GM21529 (cell line): Measurements from ENCODE around the gene CHURC1.

Experiments used
- ATAC-seq: cut with Tn5 transposase; IDR thresholded peaks from one replicate; pipeline ENCODE4 v1.9.1; 2021; ENCODE audit not compliant: unreplicated experiment

Gene CHURC1

GRCh38 chr14:64914237-64915028 is at the start of gene CHURC1:
Gene CHURC1, plus strand, starts transcription at chr14:64914455. Its CDS starts 41 bp downstream, at chr14:64914496.
- peak; percentile 98 for ATAC-seq

DNA sequence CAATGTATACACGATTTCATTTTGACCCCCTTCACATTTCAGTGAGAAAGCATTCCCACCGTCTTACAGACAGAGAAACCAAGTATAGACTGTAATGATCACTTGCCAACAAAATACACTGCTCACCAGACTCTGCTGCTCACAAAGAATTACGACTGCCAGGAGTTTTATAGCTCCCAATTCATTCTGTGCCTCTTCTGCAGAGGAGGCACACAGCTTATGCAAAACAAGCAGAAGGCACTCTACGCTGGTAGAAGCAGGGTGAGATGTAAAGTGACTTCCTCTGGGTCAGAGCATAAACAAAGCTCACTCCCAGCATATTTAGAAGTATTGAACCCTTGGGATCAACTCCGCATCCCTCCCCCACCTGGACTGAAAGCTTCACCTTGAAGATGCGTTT is 49.1 kb upstream of the CHURC1 start:
- ATAC-seq, result no peak

DNA sequence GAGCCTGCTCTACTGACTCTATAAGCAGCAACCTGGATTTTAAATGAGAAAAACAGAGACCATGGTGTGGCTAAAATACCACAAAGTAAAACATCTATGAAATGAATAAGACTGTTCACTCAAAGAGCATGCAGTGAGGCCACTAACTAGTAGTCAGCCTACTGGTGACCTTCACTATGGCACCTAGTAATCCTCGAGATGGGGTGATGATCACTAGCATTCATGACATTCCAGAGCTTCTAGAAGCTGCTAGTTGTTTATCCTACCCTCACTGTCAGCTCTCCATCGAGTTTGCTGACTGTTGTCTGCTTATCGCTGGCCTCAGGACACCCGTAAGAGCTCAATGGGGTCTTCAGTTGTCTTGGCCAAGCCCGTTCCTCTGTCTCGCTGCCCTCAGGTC is 48.3 kb upstream of the CHURC1 start:
- ATAC-seq, result no peak

DNA sequence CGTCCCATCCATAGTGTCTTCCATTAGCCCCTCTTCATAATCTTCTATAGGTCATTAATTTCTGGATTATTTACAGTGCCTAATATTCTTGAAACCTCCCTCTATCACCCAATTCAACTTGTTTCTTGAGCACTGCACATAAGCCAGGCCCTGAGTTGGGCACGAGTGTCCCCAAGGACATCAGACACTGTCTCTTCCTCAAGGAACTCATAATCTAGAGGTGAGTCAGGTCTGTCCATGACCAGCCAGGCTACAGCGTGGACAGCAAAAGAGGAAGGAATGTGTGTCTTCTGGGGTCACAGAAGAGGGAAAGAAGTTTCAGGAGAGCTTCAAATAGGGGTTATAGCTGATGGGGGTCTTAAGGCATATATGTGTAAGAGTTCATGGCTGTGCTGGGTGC is 47.1 kb upstream of the CHURC1 start:
- ATAC-seq, result no peak

GRCh38 chr14:64868379-64868778 is 45.9 kb upstream of the CHURC1 start:
- ATAC-seq, result no peak

- no peak for ATAC-seq
Measured at GRCh38 chr14:64868841-64869240, 45.4 kb upstream of the CHURC1 start.

GRCh38 chr14:64870160-64870559 is 44.1 kb upstream of the CHURC1 start:
- ATAC-seq, result no peak

GRCh38 chr14:64871344-64871743 is 42.9 kb upstream of the CHURC1 start:
- ATAC-seq, result no peak

DNA sequence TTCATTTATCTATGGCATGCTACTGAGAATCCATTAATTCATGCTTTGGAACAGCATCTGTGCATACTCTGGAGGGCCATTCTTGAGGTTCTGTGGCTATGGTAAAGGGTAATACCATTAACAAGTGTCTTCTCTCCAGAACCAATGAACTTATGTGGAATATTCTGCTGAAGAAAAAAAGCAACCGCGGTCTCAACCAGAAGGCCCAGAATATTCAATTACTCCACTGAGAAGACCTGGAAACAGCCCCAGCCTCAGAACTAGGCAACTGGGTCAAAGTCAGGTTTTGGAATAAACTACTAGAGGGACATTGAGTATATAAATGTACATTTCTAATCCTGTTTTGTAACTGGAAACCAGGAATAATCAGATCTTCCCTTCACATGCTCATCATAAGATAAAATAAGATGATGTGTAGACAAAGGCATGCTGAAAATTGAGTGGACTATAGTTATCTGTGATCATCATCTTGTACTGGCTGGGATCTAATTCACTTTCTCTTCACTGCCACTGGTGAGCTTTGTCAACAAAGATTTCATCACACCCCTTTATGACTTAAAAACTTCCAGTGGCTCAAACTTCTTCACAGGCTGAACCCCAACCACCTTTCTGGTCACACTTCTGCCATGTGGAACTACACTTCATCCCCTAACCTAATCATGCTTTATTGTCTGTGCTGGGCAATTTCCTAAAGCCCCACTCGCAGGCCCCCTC is 40.6 kb upstream of the CHURC1 start:
- ATAC-seq, result no peak

DNA sequence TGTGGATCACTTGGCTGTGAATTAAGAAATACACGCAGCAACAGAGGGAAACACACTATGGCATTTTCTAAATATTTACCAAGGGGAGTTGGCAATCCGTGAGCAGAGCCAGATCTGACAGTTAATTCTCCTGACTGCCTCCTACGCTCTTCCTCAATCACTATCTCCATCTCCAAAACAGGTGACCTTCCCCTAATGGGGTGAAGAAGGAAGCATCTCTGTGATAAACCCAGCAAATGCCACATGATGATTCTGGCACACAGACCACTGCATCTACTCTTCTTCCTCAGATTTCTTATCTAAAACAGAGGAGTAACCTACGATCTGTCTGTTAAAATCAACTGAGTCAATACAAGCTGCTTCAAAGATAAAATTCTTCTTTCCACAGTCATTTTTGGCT is 38.9 kb upstream of the CHURC1 start:
- no peak for ATAC-seq

DNA sequence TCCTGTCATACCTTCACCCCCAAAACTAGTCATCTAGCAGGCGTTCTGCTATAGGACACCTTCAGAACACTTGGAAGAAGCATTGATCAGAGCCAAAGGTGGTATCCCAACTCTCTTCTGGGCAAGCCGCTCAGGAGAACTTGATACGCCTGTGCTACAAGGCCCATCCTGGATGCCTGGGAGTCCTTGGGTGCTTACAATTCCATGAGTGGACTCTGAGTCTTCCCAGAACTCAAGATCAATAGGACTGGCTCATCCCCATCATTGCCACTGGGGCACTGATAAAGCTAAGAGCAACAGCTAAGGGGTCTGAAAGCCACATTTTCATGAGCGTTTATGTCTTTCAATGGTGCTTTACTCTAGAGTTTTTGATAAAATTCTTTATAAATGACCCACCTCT is 36.4 kb upstream of the CHURC1 start:
- ATAC-seq, result no peak

DNA sequence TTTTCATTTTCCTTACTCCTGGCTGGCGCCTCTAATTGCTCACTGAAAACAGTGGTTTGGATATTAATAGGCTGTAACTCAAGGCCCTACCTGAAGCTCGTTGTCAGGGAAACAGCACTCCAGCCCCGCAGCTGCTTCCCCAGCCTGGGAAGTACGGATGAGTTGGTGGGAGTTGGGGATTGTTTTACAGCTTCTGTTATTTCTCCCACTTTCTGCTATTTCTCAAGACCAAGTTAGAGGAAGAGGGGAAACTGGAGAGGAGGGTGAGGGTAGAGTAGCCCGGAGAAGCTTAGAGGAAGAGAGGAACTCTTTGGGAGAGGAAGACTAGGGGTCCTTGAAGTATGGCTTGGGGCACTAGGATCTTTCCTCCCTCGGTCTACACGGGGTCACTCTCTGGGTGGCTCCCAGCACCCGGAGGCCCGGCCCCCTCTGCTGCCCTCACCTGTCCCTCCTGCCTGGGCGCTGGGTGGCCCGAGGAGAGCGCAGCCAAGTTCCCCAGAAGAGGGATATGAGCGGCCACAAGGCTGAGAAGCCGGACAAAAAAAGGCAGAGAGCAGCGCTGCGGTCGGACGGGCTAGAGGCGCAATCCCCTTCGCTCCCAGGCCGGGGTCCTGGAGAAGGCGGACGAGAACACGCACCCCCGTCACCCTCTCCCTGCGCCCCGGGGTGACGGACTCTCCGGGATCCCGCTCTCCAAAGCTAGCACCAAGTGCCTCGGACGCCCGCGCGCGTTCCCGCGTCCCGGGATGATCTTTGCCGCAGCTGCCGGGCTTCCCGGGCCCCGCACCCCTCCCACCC is 35.2 kb upstream of the CHURC1 start:
- no peak for ATAC-seq

DNA sequence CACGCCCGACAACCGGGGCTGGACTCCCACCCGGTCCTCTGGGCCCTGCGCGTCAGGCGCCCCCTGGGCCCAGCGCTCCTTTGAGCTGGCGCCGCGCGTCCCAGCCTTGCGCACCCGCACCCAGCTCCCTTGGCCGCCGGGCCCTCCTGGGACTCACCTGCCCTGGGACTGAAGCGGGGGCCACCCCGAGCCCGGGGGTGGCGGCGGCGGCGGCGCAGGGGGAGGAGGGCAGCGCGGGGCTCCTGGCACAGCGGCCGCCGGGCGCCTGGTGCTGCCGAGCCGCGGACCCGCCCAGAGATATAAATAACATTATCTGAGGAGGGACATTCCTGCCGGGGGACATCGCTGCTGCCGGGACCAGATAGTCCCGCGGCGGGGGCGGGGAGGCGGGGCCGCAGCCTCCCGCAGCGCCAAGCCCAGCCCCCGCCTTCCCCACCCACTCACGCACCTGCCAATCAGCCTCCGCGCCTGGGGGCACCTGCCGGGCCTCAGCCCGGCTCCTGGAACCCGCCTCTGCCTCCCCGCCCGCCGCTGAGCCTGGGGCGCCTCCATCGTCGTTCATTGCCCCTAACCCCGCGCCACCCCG is 34.5 kb upstream of the CHURC1 start, which contains the start of gene SPTB:
SPTB (minus strand) TSS at position 273 of the 586 bp plus-strand sequence. CDS start 56,813 bp downstream, outside the sequence.
- ATAC-seq, result no peak

DNA sequence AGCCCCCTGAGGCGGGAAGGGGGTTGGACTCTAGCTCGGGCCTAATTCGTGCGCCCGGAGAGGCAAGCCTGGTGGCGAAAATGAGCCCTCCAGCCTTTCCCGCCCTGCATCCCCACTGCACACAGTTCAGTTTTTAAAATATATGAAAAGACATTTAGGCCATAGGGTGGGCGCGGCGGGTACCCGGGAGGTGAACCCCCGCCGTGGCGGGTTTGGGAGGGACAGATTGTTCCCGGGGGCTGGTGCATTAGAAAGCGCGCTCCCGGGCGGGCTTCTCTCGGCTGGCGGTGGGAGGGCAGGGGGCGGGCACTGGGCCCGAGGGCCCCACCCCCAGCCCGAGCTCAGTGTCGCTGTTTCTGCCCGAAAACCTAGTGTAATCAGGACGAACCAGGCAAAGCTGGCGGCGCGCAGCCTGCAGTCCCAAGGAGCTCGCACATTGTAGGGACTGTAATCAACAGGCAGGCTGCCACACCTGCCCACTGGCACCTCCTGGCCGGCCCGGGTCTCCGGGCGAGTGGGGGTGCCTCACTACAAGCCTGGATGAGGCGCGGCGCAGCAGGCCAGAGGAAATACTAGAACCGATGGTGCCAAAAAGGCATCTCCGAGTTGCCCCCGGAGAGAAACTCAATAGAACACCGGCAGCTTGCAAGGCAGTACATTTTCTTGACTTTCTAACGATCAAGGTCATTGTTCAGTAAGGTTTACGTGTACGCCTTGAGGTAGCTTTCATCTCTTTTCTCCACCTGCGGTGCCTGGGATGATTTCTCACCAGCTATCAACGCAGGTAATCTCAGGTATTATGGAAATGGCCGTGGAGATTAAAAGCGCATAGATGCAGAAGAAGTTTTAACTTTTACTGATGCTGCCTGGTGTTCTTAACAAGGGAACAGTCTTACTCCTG is 33.8 kb upstream of the CHURC1 start:
- ATAC-seq, result no peak

DNA sequence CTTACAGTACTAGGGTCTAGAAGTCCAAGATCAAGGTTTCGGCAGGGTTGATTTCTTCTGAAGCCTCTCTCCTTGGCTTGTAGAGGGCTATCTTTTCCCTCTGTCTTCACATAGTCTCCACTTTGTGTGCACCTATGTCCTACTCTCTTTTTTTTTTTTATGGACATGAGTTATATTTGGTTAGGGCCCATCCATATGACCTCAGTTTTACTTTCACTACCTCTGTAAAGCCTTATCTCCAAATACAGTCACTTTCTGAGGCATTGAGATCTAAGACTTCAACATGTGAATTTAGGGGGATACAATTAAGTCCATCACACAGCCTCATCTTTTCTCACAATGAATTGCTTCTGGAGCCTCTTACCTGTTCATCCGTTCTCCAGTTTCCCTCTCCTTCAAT is 28.7 kb upstream of the CHURC1 start:
- no peak for ATAC-seq

DNA sequence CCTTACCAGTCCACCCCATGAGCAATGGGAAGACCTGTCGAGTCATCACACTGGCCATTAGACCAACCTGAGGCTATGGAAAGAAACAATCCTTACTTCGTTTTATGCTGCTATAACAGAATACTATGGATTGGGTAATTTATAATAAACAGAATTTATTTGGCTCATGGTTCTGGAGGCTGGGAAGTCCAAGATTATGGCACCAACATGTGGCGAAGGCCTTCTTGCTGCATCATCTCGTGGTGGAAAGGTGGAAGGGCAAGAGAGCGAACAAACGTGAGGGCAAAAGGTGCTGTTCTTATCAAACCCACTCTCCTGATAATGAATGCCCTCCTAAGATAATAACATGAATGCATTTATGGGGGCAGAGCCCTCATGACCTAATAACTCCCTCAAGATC is 24.9 kb upstream of the CHURC1 start:
- ATAC-seq, result no peak

DNA sequence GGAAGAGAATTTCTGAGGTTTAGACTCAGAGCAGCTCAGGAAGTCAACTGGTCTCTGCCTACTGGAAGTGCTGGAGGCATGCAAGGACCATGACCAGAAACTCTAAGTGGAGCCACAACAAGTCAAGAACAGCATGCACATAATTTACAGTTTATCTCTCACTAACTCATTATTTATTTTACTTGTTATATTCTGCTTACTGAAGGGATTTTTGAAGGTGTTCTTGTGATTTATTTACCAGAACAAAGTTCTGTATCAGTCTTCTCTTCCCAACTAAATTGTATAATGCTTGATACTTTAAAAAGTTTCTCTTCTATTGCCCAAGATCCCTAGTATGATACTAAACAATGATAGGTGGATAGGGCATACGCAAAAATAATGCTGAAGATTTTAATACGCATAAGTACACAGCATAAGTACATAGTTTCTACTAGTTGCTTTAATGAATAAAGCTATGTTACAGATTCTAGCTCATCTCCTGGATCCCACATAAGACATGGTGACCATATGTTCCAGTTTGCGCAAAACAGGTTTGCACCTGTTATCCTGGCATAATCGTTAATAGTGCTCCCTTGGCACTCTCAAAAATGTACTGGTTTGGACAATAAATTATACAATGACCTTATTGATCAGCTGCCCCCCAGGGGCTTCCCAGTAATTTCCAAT is 22.9 kb upstream of the CHURC1 start:
- ATAC-seq, result no peak

- ATAC-seq, result no peak
Measured at GRCh38 chr14:64891839-64892375, 22.3 kb upstream of the CHURC1 start.

DNA sequence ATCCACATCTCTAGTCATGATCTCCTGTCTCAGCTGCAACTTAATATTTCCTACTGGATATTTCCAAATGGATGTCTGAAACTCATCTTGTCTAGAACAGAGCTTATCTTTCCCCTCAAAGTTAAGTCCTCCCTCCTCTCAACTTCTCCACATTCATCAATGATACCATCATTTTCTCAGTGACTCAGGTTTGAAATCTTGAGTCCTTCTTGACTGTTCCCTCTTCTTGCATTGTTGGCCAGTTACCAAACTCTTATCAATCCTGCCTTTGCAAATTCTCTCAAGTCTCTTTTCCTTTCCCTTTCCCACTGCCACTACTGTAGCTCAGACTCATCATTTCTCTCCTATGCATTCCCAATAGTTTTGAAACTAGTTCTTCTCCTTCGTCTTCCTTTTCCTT is 14.3 kb upstream of the CHURC1 start:
- ATAC-seq, result no peak
